WTC11 (cell line): ENCODE measurements around the gene NPFFR1. TPM values are rescaled to one million over a fixed set of nuclear protein-coding genes. Genes with fewer than 3 reads are reported as not detected.

ENCODE experiments used
- ATAC-seq: fragments of 200-7000 bp; cut with Tn5 transposase; 2 replicates; pipeline ENCODE4 v1.10.0; 2021; ENCODE audit warnings: mild to moderate bottlenecking, moderate library complexity
- CTCF ChIA-PET: fragments of 300-600 bp; sonication (Branson Sonifier 250); formaldehyde crosslinking; loops from one replicate; lab custom pipeline; 2021; ENCODE audit warnings: antibody characterized with exemption; lab: Charles Lee
- POLR2A ChIA-PET: fragments of 350-600 bp; sonication (Branson Sonifier 250); formaldehyde crosslinking; loops from one replicate; lab custom pipeline; 2021; ENCODE audit warnings: antibody characterized with exemption; lab: Charles Lee
- DNase-seq: peaks from one replicate; pipeline ENCODE4 v3.0.0; 2021; ENCODE audit warnings: low spot score
- H3K27ac Mint-ChIP-seq: 2 replicates; pipeline ENCODE4 v1.8.0; 2021; ENCODE audit warnings: mixed read lengths
- H3K27me3 Mint-ChIP-seq: 2 replicates; pipeline ENCODE4 v1.8.0; 2021; ENCODE audit warnings: low read depth, mild to moderate bottlenecking, moderate library complexity, mixed read lengths
- H3K36me3 Mint-ChIP-seq: 2 replicates; pipeline ENCODE4 v1.8.0; 2021; ENCODE audit warnings: mixed read lengths
- H3K4me1 Mint-ChIP-seq: 2 replicates; pipeline ENCODE4 v1.8.0; 2022; ENCODE audit warnings: mixed read lengths
- H3K4me3 Mint-ChIP-seq: 2 replicates; pipeline ENCODE4 v1.8.0; 2021; ENCODE audit warnings: mild to moderate bottlenecking, moderate library complexity, mixed read lengths
- H3K9me3 Mint-ChIP-seq: 2 replicates; pipeline ENCODE4 v1.8.0; 2021; ENCODE audit warnings: mixed read lengths
- ATF6 ChIP-seq: sonication (generic); formaldehyde crosslinking; IDR thresholded peaks from 2 replicates; pipeline ENCODE4 v1.8.1; 2023; ENCODE audit warnings: mild to moderate bottlenecking, missing genetic modification reagents
- CDX4 ChIP-seq: fragments of 250-450 bp; sonication (Bioruptor Pico); IDR thresholded peaks from 2 replicates; pipeline ENCODE4 v1.9.0; 2021; ENCODE audit warnings: moderate library complexity, mild to moderate bottlenecking, inconsistent platforms, borderline replicate concordance
- EMX1 ChIP-seq: fragments of 250-450 bp; sonication (Bioruptor Pico); IDR thresholded peaks from 2 replicates; pipeline ENCODE4 v1.8.0; 2021; ENCODE audit warnings: mild to moderate bottlenecking
- ESRRA ChIP-seq: sonication (generic); formaldehyde crosslinking; IDR thresholded peaks from 2 replicates; pipeline ENCODE4 v1.8.1; 2022; ENCODE audit warnings: mild to moderate bottlenecking, missing genetic modification reagents, borderline replicate concordance
- FOXK1 ChIP-seq: sonication (generic); formaldehyde crosslinking; IDR thresholded peaks from 2 replicates; pipeline ENCODE4 v1.8.0; 2022; ENCODE audit warnings: mild to moderate bottlenecking, moderate library complexity, missing genetic modification reagents
- IRF1 ChIP-seq: sonication (generic); formaldehyde crosslinking; IDR thresholded peaks from 2 replicates; pipeline ENCODE4 v1.8.0; 2023; ENCODE audit warnings: missing genetic modification reagents
- MXD4 ChIP-seq: fragments of 250-450 bp; sonication (Bioruptor Pico); IDR thresholded peaks from 2 replicates; pipeline ENCODE4 v1.8.0; 2021; ENCODE audit warnings: mild to moderate bottlenecking, moderate library complexity, borderline replicate concordance
- PRDM15 ChIP-seq: sonication (generic); formaldehyde crosslinking; IDR thresholded peaks from 2 replicates; pipeline ENCODE4 v1.8.0; 2022; ENCODE audit warnings: missing genetic modification reagents
- TCF7 ChIP-seq: sonication (generic); formaldehyde crosslinking; IDR thresholded peaks from 2 replicates; pipeline ENCODE4 v1.8.0; 2022; ENCODE audit warnings: mild to moderate bottlenecking, low read depth, missing genetic modification reagents, moderate library complexity
- TEAD1 ChIP-seq: sonication (generic); formaldehyde crosslinking; IDR thresholded peaks from 2 replicates; pipeline ENCODE4 v1.8.0; 2022; ENCODE audit warnings: mild to moderate bottlenecking, missing genetic modification reagents
- TP53 ChIP-seq: sonication (generic); formaldehyde crosslinking; IDR thresholded peaks from 2 replicates; pipeline ENCODE4 v1.8.1; 2023; ENCODE audit warnings: mild to moderate bottlenecking, missing genetic modification reagents
- ZNF317 ChIP-seq: sonication (generic); formaldehyde crosslinking; IDR thresholded peaks from 2 replicates; pipeline ENCODE4 v1.8.1; 2023; ENCODE audit warnings: low read depth, mild to moderate bottlenecking, moderate library complexity, missing genetic modification reagents, borderline replicate concordance
- total RNA-seq: library from RNA; stranded (reverse); gene quantifications from 3 replicates; pipeline ENCODE4 v1.2.3, GENCODE V29; 2021
- TF ChIP-seq, protein P1 (sequence below): sonication (generic); formaldehyde crosslinking; conservative IDR thresholded peaks from 2 replicates; pipeline ENCODE4 v1.8.1; 2023; ENCODE audit warnings: mild to moderate bottlenecking, low read depth, missing genetic modification reagents, moderate library complexity
- TF ChIP-seq, protein P2 (sequence below): sonication (generic); formaldehyde crosslinking; IDR thresholded peaks from 2 replicates; pipeline ENCODE4 v1.8.0; 2022; ENCODE audit warnings: mild to moderate bottlenecking, missing genetic modification reagents
- TF ChIP-seq, protein P3 (sequence below): sonication (generic); formaldehyde crosslinking; IDR thresholded peaks from 2 replicates; pipeline ENCODE4 v1.8.1; 2023; ENCODE audit warnings: mild to moderate bottlenecking, missing genetic modification reagents

NPFFR1 gene
- total RNA-seq, 1 experiment from 2014 or later, result 0.04 TPM

DNA sequence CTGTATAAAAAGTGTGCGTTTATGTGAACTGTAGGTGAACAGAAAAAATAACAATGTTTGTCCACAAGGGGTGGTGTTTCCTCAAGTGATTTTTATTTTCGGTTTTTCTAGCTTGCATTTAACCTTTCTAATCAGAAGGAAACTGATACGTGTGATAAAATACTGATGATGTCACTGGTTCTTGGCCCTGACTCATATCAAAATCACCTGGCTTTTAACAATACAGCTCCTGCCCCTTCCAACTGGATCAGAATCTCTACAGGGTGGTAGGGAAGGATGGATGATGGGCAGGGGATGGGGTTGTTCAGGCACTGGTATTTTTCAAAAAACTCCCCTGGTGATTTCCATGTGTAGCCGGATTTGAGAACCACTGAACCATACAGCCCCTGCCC is 10.9 kb downstream of the NPFFR1 start:
- POLR2A ChIA-PET, result no interaction called here
- Mint-ChIP-seq H3K4me1 (peaks cover 16% of the 10 kb centered on the region), H3K27me3 (no peaks in the 10 kb centered on the region), H3K4me3 (no peak overlapping the region), H3K27ac (no peak overlapping the region)
- DNase-seq (no peak), ATAC-seq (no peak)
- TF ChIP-seq TEAD1 (no peak), TP53 (CRISPR knock-in tag) (no peak), ESRRA (CRISPR knock-in tag) (no peak)
- TF ChIP-seq, all 79 proteins: peak for 0
- Mint-ChIP-seq H3K36me3 (no peaks in the 10 kb centered on the region), H3K9me3 (peaks cover 9% of the 10 kb centered on the region; the same call in 1 of the 2 replicates)
- CTCF ChIA-PET, result interaction anchor here (0.5 to 2.8 kb wide), 18 partner anchors 9 to 483 kb away, joined by 3 to 23 read pairs (median 4); partner anchors contain the start of genes NPFFR1, PPA1 and TYSND1

- no peak overlapping the region for H3K27ac Mint-ChIP-seq
- DNase-seq, result no peak
- no peak overlapping the region for H3K4me3 Mint-ChIP-seq
- CTCF ChIA-PET, result interaction anchor here (0.5 to 2.8 kb wide), 16 partner anchors 10 to 180 kb away, joined by 3 to 23 read pairs (median 4); partner anchors contain the start of genes NPFFR1 and TYSND1
- H3K4me1 Mint-ChIP-seq, result peaks cover 16% of the 10 kb centered on the region
- H3K9me3 Mint-ChIP-seq, result peaks cover 9% of the 10 kb centered on the region; the same call in 1 of the 2 replicates
- TF ChIP-seq FOXK1 (CRISPR knock-in tag) (no peak), PRDM15 (CRISPR knock-in tag) (peak; percentile 58)
- TF ChIP-seq, all 79 proteins: peak for 1
- POLR2A ChIA-PET, result no interaction called here
- H3K36me3 Mint-ChIP-seq, result no peaks in the 10 kb centered on the region
- H3K27me3 Mint-ChIP-seq, result peaks cover 5% of the 10 kb centered on the region
- peak; percentile 31; the same call in 1 of the 2 replicates for ATAC-seq
These were observed 11.5 kb downstream of the NPFFR1 start for GRCh38 chr10:70271996-70272924.

DNA sequence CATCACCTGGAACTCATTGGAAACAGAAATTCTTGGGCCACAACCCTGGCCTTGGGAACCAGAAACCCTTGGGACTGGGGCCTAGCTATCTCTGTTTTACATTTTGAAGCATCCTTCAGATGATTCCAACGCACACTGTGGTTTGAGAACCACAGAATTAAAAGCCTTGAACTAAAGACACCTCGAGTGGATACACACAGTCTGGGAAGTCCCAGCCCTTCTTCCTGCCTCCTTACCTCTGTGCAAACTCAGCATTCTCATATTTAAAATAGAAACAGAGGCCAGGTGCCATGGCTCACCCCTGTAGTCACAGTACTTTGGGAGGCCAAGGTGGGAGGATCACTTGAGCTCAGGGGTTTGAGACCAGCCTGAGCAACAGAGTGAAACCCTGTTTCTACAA is 12.9 kb downstream of the NPFFR1 start:
- ATAC-seq, result no peak
- POLR2A ChIA-PET, result no interaction called here
- CTCF ChIA-PET, result interaction anchor here (1.0 to 2.1 kb wide), 4 partner anchors 11 to 94 kb away, joined by 5 to 7 read pairs (median 5); no protein-coding TSS in a partner anchor
- no peak for TF ChIP-seq CDX4 (CRISPR knock-in tag)
- TF ChIP-seq, protein P1, sequence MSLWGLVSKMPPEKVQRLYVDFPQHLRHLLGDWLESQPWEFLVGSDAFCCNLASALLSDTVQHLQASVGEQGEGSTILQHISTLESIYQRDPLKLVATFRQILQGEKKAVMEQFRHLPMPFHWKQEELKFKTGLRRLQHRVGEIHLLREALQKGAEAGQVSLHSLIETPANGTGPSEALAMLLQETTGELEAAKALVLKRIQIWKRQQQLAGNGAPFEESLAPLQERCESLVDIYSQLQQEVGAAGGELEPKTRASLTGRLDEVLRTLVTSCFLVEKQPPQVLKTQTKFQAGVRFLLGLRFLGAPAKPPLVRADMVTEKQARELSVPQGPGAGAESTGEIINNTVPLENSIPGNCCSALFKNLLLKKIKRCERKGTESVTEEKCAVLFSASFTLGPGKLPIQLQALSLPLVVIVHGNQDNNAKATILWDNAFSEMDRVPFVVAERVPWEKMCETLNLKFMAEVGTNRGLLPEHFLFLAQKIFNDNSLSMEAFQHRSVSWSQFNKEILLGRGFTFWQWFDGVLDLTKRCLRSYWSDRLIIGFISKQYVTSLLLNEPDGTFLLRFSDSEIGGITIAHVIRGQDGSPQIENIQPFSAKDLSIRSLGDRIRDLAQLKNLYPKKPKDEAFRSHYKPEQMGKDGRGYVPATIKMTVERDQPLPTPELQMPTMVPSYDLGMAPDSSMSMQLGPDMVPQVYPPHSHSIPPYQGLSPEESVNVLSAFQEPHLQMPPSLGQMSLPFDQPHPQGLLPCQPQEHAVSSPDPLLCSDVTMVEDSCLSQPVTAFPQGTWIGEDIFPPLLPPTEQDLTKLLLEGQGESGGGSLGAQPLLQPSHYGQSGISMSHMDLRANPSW (CRISPR knock-in tag), result no peak
- TF ChIP-seq MXD4 (CRISPR knock-in tag), result no peak
- no peak for TF ChIP-seq TCF7 (CRISPR knock-in tag)
- TF ChIP-seq, protein P2, sequence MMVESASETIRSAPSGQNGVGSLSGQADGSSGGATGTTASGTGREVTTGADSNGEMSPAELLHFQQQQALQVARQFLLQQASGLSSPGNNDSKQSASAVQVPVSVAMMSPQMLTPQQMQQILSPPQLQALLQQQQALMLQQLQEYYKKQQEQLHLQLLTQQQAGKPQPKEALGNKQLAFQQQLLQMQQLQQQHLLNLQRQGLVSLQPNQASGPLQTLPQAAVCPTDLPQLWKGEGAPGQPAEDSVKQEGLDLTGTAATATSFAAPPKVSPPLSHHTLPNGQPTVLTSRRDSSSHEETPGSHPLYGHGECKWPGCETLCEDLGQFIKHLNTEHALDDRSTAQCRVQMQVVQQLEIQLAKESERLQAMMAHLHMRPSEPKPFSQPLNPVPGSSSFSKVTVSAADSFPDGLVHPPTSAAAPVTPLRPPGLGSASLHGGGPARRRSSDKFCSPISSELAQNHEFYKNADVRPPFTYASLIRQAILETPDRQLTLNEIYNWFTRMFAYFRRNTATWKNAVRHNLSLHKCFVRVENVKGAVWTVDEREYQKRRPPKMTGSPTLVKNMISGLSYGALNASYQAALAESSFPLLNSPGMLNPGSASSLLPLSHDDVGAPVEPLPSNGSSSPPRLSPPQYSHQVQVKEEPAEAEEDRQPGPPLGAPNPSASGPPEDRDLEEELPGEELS (CRISPR knock-in tag), result no peak
- TF ChIP-seq EMX1 (CRISPR knock-in tag), result no peak
- TF ChIP-seq ATF6, result no peak
- no peak for TF ChIP-seq ZNF317
- TF ChIP-seq, protein P3, sequence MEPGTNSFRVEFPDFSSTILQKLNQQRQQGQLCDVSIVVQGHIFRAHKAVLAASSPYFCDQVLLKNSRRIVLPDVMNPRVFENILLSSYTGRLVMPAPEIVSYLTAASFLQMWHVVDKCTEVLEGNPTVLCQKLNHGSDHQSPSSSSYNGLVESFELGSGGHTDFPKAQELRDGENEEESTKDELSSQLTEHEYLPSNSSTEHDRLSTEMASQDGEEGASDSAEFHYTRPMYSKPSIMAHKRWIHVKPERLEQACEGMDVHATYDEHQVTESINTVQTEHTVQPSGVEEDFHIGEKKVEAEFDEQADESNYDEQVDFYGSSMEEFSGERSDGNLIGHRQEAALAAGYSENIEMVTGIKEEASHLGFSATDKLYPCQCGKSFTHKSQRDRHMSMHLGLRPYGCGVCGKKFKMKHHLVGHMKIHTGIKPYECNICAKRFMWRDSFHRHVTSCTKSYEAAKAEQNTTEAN (CRISPR knock-in tag), result no peak
- no peak for TF ChIP-seq IRF1 (CRISPR knock-in tag)

More for the DNA sequence above, 12.9 kb downstream of the NPFFR1 start:
- H3K9me3 Mint-ChIP-seq, result peaks cover 8% of the 10 kb centered on the region; the same call in 1 of the 2 replicates
- H3K27ac Mint-ChIP-seq, result no peak overlapping the region
- no peak overlapping the region for H3K4me3 Mint-ChIP-seq
- H3K27me3 Mint-ChIP-seq, result peaks cover 8% of the 10 kb centered on the region
- no peak for DNase-seq
- peaks cover 16% of the 10 kb centered on the region for H3K4me1 Mint-ChIP-seq
- no peaks in the 10 kb centered on the region for H3K36me3 Mint-ChIP-seq
